Measurements from ENCODE around the gene COPZ2. TPM values are rescaled to one million over a fixed set of nuclear protein-coding genes. Genes with fewer than 3 reads are reported as not detected.
A peak's percentile ranks its signal among the peaks of the same experiment; 100 is the strongest.
"Not testable (repeated sequence)": the region's sequence is repeated elsewhere in the genome, so short reads cannot be mapped to it uniquely, and the experiment has no call there.

The COPZ2 gene
- total RNA-seq, 1 donor from 2014 or later, result 58.2 TPM

DNA sequence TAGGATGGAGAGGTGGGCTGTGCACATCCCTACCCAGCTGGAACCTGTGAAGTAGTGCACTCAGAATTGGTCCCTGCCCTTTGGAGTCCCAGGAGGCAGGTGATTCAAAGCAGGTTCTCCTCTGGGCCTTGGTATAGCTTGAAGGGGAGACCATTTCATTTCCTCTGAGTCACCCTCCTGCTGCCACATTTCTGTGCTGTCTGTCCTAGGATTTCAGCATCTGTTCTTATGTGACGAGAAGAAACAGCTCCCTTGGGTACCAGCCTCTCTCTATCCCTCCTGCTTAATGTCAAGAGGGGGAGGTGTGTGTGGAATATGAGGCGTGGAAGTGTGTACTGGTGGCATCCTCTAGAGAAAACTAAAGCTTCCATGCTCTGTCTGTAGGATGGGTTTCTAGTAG, 5.6 kb upstream of the COPZ2 start:
- DNase-seq (no peak), ATAC-seq (no peak)
- intact Hi-C loops (cut with micrococcal nuclease), result no loop called here

DNA sequence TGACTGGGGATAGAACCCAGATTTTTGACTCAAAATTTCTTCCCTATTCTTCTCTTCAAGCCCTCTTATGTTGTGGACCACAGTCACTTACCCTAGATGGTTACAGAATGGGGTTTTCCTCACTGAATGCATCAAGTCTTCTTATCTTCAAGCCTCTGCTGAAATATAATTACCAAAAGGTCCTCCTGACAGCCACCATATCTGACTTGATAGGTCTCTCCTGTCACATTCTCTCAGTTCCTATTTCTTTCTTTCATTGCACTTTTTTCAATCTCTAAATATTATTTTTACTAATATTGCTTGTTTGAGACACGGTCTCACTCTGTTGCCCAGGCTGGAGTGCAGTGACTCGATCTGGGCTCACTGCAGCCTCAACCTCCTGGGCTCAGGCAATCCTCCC, 1.1 kb upstream of the COPZ2 start:
- ATAC-seq (no peak), DNase-seq (no peak)
- intact Hi-C loops (cut with micrococcal nuclease), result no loop called here

GRCh38 chr17:48037838-48038323, 284 bp upstream of the COPZ2 start:
- intact Hi-C loops (cut with micrococcal nuclease), result no loop called here
- ATAC-seq, result peak; percentile 9

GRCh38 chr17:48036693-48037035, 933 bp downstream of the COPZ2 start:
- intact Hi-C loops (cut with micrococcal nuclease), result no loop called here
- ATAC-seq, result peak; percentile 7
- no peak for DNase-seq

More at GRCh38 chr17:48037838-48038323, 284 bp upstream of the COPZ2 start:
- DNase-seq, result no peak

GRCh38 chr17:48034734-48035133, 2.9 kb downstream of the COPZ2 start:
- intact Hi-C loops (cut with micrococcal nuclease); DNase-seq; ATAC-seq: not testable (repeated sequence)

- intact Hi-C loops (cut with micrococcal nuclease), result no loop called here
- DNase-seq (no peak), ATAC-seq (no peak)
Observed at GRCh38 chr17:48031966-48032365, 5.6 kb downstream of the COPZ2 start.

- intact Hi-C loops (cut with micrococcal nuclease), result no loop called here
- ATAC-seq (no peak), DNase-seq (no peak)
Observed at GRCh38 chr17:48030531-48030930, 7.1 kb downstream of the COPZ2 start.

- intact Hi-C loops (cut with micrococcal nuclease), result no loop called here
- no peak for DNase-seq
- ATAC-seq, result no peak
Observed at GRCh38 chr17:48028736-48029135, 8.9 kb downstream of the COPZ2 start.

DNA sequence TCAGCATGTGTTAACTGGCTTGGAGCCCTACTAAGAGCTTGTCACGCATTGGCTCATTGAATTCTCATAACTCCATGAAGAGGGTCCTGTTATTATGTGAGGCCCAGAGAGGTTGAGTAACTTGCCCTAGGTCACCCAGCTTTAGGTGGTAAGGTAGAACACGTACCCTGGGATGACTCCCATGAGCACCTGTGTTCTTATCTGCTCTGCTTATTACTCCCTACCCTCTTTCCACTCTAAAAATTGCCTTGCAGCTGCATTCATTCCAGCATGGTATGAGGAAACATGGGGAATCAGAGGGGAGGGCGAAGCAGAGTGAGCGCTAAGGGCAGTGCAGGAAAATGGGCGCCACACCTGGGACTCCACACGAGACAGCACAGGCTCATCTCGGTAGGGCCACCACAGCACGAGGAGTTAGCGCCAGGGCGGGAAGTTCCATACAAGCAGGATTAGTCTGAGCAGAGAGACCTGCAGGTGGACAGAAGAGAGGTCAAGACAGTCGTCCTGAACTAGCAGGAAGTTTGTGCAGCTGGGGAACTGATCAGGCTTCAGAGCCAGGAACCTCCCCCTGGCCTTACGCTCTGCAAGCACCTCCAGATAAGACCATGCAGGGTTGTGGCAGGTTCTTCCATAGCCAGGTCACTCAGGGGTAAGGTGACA, 10.1 kb downstream of the COPZ2 start:
- intact Hi-C loops (cut with micrococcal nuclease), result no loop called here

GRCh38 chr17:48026502-48027321, 10.9 kb downstream of the COPZ2 start:
- peak; percentile 44 for ATAC-seq
- DNase-seq, result peak; percentile 87
- intact Hi-C loops (cut with micrococcal nuclease), result no loop called here

More for the DNA sequence above, 10.1 kb downstream of the COPZ2 start:
- ATAC-seq (no peak), DNase-seq (no peak)

GRCh38 chr17:48025904-48026501, 11.6 kb downstream of the COPZ2 start:
- ATAC-seq, result no peak

GRCh38 chr17:48025040-48025903, 12.3 kb downstream of the COPZ2 start:
- ATAC-seq (peak; percentile 87), DNase-seq (peak; percentile 99)
- intact Hi-C loops (cut with micrococcal nuclease), result loop anchor here (1.0 to 2.0 kb wide), 2 partner anchors 50 to 106 kb away; no protein-coding TSS in a partner anchor

More at GRCh38 chr17:48025904-48026501, 11.6 kb downstream of the COPZ2 start:
- no peak for DNase-seq
- intact Hi-C loops (cut with micrococcal nuclease), result loop anchor here (1.0 to 2.0 kb wide), 2 partner anchors 49 to 105 kb away; no protein-coding TSS in a partner anchor

DNA sequence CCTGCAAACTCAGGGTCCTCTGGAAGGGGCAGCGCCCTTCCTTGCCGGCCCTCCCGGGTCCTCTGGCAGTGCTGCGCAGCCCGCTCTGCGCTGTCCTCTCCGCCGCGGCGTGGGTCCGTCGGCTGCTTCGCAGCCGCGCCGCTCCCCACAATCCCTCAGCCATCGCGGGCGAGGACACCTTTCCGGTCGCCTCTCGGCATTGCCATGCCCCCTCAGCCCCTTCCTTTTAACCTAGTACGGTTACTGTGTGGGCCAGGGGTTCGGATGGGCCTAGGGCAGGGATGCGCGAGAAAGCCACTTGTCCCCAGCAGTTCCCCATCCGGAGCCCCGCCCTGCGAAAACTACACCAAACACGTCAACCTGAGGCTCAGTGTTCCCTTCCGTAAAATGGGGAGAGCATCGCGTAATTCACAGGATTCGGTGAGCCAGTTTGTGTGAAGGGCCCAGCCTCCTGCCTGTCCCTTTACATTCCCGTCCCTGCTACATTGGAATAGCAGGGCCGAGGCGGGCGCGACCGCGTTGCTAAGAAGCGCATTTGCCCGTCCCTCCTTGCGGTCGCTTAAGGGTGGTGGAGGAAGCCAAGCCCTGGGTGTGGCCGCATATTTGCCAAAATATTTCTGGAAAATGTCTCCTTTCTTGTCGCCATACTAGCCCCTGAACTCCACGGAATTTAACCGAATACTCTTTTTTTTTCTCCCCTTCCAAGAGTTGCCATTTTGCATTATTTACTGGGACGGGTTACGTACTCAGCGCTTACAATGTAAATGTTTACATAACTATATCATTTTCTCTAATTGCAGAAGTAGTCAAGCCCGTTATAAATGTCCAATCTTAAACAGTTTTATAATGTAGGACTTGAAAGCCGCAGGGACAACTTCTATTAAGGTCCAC, 13.2 kb downstream of the COPZ2 start:
- peak; percentile 11 for ATAC-seq
- intact Hi-C loops (cut with micrococcal nuclease), result loop anchor here (1.0 to 2.0 kb wide), 2 partner anchors 50 to 107 kb away; no protein-coding TSS in a partner anchor
- peak; percentile 70 for DNase-seq

- ATAC-seq (peak; percentile 71), DNase-seq (peak; percentile 93)
- intact Hi-C loops (cut with micrococcal nuclease), result loop anchor here (2.0 kb wide), 1 partner anchor 51 kb away; no protein-coding TSS in a partner anchor
Observed at GRCh38 chr17:48023400-48024148, 14.0 kb downstream of the COPZ2 start.

DNA sequence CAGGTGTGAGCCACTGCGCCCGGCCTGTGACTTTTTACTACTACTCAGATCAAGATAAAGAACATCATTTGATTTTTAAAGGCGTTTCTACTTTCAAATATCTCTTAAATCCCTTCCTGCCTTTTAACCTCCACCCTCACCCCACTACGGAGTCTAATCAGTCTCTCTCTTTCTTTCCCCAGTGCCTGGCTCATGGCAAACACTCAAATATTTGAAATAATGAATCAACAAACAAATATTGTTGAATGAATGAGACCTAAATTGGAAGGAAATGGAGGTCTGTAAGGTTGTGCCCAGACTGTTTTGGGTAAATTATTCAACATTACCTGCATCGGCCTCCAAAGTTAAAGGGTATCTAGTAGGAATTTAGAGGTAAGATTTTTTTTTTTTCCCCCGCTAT, 14.7 kb downstream of the COPZ2 start:
- DNase-seq (no peak), ATAC-seq (no peak)
- intact Hi-C loops (cut with micrococcal nuclease), result no loop called here

- intact Hi-C loops (cut with micrococcal nuclease), result no loop called here
- DNase-seq, result no peak
- no peak for ATAC-seq
Observed at GRCh38 chr17:48021934-48022333, 15.7 kb downstream of the COPZ2 start.

DNA sequence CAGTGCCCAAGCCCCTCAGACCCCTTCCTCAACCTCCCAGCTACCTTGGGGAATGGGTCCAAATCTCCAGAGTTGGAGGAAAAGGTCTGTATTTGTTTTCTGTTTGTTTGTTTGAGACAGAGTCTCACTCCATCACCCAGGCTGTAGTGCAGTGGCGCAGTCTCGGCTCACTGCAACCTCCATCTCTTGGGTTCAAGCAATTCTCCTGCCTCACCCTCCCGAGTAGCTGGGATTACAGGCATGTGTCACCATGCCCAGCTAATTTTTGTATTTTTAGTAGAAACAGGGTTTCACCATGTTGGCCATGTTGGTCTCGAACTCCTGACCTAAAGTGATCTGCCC, 19.8 kb downstream of the COPZ2 start:
- not testable (repeated sequence) for DNase-seq, ATAC-seq
- intact Hi-C loops (cut with micrococcal nuclease), result loop anchor here (2.0 kb wide), 1 partner anchor 39 kb away; no protein-coding TSS in a partner anchor

Data from left ventricle myocardium superior (tissue), 1 donor.